Measurements from ENCODE around the gene SFT2D3. TPM values are rescaled to one million over a fixed set of nuclear protein-coding genes. Genes with fewer than 3 reads are reported as not detected.

SFT2D3 gene
- total and polyA plus RNA-seq, 10 donors = 3.7 to 13.2 (median 8.9) TPM

DNA sequence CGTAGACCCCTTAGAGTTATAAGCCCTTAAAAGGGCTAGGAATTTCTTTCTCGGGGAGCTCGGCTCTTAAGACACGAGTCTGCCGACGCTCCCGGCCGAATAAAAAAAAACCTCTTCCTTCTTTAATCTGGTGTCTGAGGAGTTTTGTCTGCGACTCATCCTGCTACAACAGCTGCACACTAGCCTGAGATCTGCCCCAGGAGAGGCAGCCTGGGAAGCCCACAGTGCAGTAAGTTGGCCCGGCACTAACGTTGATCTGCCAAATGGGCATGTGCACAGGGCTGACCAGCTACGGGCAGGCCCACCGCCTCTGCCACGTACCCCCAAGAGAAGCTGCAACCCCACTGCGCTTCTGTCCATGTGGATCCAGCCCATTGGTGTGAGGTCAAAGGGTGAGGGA, 17.5 kb upstream of the SFT2D3 start:
- WGBS, 5 donors = 69 to 89% (median 85%) methylated on average over 14 to 15 of the region's 15 CpGs
- no peaks in the 10 kb centered on the region for H3K36me3 ChIP-seq
- no peak overlapping the region for H3K4me3 ChIP-seq
- H3K4me1 ChIP-seq = peaks cover 0 to 29% (median 10%) of the 10 kb centered on the region in 6 donors
- peaks cover 0 to 11% (median 7%) of the 10 kb centered on the region in 8 donors for H3K9me3 ChIP-seq
- no peak for DNase-seq
- TF ChIP-seq POLR2A (IDR thresholded peaks at IDR 0.05) (no peak), POLR2AphosphoS5 (IDR thresholded peaks at IDR 0.05) (no peak)
- TF ChIP-seq, protein P1, sequence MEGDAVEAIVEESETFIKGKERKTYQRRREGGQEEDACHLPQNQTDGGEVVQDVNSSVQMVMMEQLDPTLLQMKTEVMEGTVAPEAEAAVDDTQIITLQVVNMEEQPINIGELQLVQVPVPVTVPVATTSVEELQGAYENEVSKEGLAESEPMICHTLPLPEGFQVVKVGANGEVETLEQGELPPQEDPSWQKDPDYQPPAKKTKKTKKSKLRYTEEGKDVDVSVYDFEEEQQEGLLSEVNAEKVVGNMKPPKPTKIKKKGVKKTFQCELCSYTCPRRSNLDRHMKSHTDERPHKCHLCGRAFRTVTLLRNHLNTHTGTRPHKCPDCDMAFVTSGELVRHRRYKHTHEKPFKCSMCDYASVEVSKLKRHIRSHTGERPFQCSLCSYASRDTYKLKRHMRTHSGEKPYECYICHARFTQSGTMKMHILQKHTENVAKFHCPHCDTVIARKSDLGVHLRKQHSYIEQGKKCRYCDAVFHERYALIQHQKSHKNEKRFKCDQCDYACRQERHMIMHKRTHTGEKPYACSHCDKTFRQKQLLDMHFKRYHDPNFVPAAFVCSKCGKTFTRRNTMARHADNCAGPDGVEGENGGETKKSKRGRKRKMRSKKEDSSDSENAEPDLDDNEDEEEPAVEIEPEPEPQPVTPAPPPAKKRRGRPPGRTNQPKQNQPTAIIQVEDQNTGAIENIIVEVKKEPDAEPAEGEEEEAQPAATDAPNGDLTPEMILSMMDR (IDR thresholded peaks at IDR 0.05 in 8 of 11, conservative IDR thresholded peaks at IDR 0.05 in 3 of 11) = no peak
- H3K27ac ChIP-seq = no peak overlapping the region
- H3K27me3 ChIP-seq (replicated peaks in 1 of 7) = peaks cover 0 to 12% (median 0%) of the 10 kb centered on the region in 7 donors
- intact Hi-C loops (cut with DNase I; ENCODE audit: low total_unique reads) = no loop called here

DNA sequence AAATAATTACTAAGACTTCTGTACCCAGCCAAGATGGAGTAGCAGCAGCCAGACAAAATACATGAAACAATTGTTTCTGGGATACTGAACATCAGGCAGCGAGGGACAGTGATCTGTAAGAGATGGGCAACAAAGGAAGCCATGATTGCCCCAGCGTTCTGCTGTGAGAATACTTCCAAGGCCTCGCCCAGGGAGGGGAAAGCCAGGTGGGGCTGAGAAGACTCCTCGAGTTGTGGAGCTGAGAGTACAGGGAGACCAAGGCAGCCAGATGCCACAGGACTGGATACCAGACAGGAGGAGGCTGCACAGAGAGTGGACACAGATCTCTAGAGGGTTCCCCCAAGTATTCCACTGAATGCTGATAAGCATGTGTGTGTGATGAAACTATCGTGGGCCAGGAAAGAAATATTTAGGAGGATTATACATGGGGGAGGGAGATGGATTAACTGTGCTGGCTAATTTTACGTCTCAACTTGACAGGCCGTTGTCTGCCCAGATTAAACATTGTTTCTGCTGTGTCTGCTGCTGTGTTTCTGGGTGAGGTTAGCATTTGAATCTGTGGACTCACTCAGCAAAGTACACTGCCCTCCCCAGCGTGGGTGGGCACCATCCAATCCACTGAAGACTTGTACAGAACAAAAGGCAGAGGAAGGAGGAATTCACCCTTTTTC, 15.8 kb upstream of the SFT2D3 start:
- 78 to 89% (median 86%) methylated on average over 8 of the region's 8 CpGs for WGBS, 5 donors
- no peaks in the 10 kb centered on the region for H3K36me3 ChIP-seq
- H3K9me3 ChIP-seq = peaks cover 0 to 29% (median 18%) of the 10 kb centered on the region in 8 donors
- no peak overlapping the region for H3K27ac ChIP-seq
- TF ChIP-seq POLR2AphosphoS5 (IDR thresholded peaks at IDR 0.05) (no peak), POLR2A (IDR thresholded peaks at IDR 0.05) (no peak)
- TF ChIP-seq, protein P1 (IDR thresholded peaks at IDR 0.05 in 8 of 11, conservative IDR thresholded peaks at IDR 0.05 in 3 of 11) = no peak
- peaks cover 0 to 19% (median 10%) of the 10 kb centered on the region in 6 donors for H3K4me1 ChIP-seq
- intact Hi-C loops (cut with DNase I; ENCODE audit: low total_unique reads) = no loop called here
- no peak for DNase-seq
- H3K27me3 ChIP-seq (replicated peaks in 1 of 7) = peaks cover 0 to 9% (median 0%) of the 10 kb centered on the region in 7 donors
- H3K4me3 ChIP-seq = no peak overlapping the region

DNA sequence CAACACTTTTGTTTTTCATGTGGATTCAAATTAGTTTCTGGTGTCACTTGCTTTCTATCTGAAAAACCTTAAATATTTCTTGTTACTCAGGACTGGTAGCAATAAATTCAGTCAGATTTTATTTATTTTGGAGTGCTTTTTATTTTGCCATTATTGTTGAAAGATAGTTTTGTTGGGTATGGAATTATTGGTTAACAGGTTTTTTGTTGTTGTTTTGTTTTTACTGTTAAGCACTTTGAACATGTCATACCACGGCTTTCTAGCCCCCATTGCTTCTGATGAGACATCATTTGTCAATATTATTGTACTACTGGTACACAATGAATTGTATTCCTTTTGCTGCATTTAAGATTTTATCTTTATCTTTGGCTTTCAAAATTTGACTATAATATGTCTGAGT, 12.9 kb upstream of the SFT2D3 start:
- H3K27me3 ChIP-seq (replicated peaks in 1 of 7) = no peaks in the 10 kb centered on the region
- H3K4me1 ChIP-seq = no peaks in the 10 kb centered on the region
- H3K27ac ChIP-seq = no peak overlapping the region
- WGBS, 5 donors = 66 to 95% (median 78%) methylated on average over 1 of the region's 1 CpG
- H3K4me3 ChIP-seq = no peak overlapping the region
- H3K36me3 ChIP-seq = no peaks in the 10 kb centered on the region
- peaks cover 0 to 42% (median 29%) of the 10 kb centered on the region in 8 donors for H3K9me3 ChIP-seq
- no peak for DNase-seq
- TF ChIP-seq POLR2A (IDR thresholded peaks at IDR 0.05) (no peak), POLR2AphosphoS5 (IDR thresholded peaks at IDR 0.05) (no peak)
- TF ChIP-seq, protein P1 (IDR thresholded peaks at IDR 0.05 in 8 of 11, conservative IDR thresholded peaks at IDR 0.05 in 3 of 11) = no peak
- intact Hi-C loops (cut with DNase I; ENCODE audit: low total_unique reads) = no loop called here

DNA sequence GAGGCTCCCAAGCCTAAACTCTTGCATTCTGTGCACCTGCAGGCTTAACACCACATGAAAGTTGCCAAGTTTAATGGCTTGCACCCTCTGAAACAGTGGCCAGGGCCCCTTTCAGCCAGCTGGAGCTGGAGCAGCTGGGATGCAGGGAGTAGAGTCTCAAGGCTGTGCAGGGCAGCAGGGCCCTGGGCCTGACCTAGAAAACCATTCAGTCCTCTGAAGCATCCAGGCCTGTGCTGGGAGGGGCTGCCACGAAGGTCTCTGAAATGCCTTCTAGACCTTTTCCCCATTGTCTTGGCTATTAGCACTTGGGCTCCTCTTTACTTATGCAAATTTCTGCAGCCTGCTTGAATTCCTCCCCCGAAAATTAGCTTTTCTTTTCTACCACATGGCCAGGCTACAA, 10.6 kb upstream of the SFT2D3 start:
- Histone ChIP-seq H3K27me3 (replicated peaks in 1 of 7) (peaks cover 0 to 6% (median 0%) of the 10 kb centered on the region in 7 donors), H3K4me3 (no peak overlapping the region), H3K36me3 (no peaks in the 10 kb centered on the region), H3K27ac (no peak overlapping the region), H3K4me1 (peaks cover 0 to 8% (median 5%) of the 10 kb centered on the region in 6 donors), H3K9me3 (peaks cover 0 to 42% (median 29%) of the 10 kb centered on the region in 8 donors)
- intact Hi-C loops (cut with DNase I; ENCODE audit: low total_unique reads) = no loop called here
- 86 to 95% (median 93%) methylated on average over 2 of the region's 2 CpGs for WGBS, 5 donors
- TF ChIP-seq POLR2A (IDR thresholded peaks at IDR 0.05) (no peak), POLR2AphosphoS5 (IDR thresholded peaks at IDR 0.05) (no peak)
- TF ChIP-seq, protein P1 (IDR thresholded peaks at IDR 0.05 in 8 of 11, conservative IDR thresholded peaks at IDR 0.05 in 3 of 11) = no peak
- DNase-seq = no peak
